NCI-H128 (cell line): ENCODE results near the gene EMC1.
A peak's percentile ranks its signal among the peaks of the same experiment; 100 is the strongest.
"Not testable (repeated sequence)": the region's sequence is repeated elsewhere in the genome, so short reads cannot be mapped to it uniquely, and the experiment has no call there.

Source experiments
- DNase-seq: peaks from one replicate; lab custom pipeline; 2025; ENCODE audit not compliant: unreplicated experiment; lab: John Stamatoyannopoulos, UW

EMC1 gene

DNA sequence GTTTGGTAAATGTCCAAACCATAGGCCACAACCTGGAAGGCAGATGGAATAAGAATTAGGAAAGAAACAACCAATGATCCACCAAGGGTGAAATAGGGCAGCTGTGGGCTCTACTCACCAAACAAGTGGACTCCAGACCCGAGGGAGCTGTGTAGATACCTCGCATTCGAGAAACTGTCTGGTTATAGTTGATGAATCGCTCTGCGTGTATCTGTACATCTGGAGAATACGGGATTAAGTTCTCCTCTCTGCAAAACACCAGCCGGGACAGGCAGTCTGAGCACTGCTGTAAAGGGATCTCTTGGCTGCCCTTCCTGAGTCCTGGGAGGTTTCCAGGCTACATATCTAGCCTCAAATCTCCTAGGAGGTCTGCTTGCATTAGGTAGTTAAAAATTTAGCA, 31.9 kb downstream of the EMC1 start:
- no peak for DNase-seq

DNA sequence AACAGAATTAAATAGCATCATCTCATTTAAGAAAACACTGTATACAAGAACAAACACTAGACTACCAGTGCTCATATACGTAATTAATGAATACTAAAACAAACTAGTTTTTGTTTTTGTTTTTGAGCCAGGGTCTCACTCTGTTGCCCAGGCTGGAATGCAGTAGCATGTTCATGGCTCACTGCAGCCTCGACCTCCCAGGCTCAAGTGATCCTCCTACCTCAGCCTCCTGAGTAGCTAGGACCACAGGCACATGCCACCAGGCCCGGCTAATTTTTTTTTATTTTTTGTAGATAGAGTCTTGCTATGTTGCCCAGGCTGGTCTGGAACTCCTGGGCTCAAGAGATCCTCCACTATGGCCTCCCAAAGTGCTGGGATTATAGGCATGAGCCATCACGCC, 34.7 kb downstream of the EMC1 start:
- not testable (repeated sequence) for DNase-seq

DNA sequence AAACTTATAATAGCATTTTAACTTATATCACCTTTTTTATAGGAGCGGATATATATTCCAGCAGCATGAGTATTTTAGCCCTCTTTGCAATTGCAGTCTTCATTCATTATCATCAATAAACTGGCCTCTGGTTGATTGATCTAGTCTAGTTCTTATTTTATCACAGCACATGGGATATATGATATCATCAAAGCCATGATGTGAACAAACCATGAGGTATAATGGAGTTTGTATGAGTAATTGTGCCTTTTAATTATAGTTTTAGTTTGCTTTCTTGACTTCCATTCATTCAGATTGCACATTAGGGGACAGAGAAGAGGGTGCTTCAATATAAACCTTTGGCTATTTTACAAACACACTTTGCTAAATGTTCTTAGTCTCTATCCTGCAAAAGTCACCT, 37.7 kb downstream of the EMC1 start:
- DNase-seq = no peak

DNA sequence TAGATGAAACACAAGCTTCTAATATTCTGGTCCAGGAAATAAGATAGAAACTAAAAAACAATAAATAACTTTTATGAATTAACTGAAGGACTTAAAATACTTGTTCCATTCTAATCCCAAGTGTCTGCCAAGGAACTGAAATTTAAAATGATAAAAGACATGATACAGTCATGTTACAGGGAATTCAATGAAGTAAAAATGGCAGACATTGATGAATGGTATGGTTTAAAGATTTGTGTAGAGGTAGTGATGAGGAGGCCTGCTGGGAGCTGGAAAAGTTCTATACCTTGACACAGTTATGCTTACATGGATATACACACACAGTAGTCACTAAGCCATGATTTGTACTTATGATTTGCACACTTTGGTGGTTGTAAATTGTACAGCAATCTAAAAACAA, 39.2 kb downstream of the EMC1 start:
- no peak for DNase-seq

DNA sequence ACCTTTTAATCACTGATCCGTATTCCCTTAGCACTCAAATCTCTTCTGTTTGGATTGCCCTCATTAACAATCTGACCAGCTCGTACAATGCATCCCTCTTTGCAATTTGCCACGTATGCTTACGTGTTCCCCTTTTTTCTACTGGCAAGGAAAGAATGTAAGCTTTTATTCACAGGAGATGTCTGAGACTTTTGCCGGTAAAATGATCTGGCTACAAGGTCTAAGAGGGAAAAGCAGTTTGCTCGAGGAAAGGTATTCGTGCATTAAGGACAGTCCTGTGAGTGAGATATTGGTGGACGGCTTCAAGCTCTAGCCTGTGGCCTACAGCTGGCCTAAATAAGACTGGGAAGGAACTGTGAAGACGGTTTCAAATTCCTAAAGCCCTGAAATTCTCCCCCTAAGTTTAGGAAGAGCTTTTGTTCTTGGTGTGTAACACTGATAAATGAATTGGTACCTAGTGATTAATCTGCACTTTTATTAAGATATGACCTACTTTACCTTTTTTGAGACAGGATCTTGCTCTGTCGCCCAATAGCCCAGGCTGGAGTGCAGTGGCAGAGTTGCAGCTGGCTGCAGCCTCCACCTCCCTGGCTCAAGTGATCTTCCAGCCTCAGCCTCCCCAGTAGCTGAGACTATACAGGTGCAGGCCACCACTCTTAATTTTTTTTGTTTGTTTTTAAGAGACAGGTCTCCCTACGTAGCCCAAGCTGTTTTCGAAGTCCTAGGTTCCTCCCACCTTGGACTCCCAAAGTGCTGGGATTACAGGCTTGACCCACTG, 40.4 kb downstream of the EMC1 start:
- DNase-seq = no peak

DNA sequence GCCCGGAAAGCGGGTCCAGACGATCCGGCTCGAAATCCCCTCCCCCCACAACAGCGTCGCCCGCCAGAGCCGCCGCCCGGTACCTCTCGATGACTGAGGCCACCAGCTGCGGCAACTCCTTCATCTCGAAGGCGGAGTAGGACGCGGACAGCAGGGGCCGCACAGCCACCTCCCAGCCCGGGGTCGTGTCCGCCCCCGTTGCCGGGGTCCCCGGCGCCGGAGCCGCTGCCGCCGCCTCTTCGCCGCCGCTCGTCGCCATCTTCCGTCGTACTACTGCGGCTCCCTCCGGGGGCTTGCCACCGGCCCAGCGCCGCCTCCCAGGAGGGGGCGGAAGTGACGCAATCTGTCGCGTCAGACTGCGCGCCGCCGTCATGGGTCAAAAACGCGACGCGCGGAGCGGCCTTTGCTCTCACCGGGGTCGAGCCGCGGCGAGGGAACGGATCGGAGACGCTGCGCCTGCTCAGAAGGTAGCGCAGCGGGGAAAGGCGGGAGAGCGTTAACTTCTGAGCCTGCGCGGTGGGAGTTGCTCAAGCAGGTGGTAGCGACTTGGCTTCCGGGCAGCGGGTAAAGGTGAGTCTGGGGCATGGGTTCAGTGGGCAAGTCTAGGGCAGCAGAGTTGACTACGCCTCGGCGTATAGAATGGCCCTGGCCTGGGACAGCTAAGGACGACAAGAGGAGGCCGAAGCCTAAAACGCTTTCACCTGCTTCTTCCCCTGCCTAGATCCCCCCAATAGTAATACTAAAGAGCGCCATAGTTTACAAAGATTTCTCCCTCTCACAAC, 41.1 kb downstream of the EMC1 start, which contains the start of gene UBR4:
UBR4 (minus strand) TSS at position 277 of the 782 bp plus-strand sequence; CDS start at position 259, 18 bp downstream.
- DNase-seq = peak; percentile 97

DNA sequence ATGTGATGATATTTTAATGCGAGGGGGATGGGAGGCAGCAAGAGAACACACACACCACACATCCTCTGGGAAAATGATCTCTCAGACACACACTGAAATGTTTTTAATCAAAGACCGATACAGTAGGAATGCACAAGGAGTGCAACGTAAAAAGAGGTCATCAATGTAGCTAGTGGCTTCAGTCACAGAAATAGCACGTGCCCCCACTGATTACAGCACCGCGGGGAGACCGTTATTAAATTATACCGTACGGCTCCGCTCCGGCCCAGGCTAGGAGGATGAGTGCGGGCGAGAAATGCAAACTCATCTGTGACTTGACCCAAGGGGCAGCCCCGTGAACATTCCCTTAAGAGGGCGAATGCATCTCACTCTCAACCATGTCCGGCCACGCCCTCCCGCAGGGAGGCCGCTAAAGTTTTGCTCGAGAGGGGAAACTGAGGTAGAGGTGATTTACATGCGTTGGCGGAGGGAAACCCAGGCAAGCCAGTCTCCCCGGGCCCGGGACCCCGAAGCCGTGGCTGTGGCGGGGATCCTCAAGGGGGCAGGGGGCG, 41.8 kb downstream of the EMC1 start:
- no peak for DNase-seq

DNA sequence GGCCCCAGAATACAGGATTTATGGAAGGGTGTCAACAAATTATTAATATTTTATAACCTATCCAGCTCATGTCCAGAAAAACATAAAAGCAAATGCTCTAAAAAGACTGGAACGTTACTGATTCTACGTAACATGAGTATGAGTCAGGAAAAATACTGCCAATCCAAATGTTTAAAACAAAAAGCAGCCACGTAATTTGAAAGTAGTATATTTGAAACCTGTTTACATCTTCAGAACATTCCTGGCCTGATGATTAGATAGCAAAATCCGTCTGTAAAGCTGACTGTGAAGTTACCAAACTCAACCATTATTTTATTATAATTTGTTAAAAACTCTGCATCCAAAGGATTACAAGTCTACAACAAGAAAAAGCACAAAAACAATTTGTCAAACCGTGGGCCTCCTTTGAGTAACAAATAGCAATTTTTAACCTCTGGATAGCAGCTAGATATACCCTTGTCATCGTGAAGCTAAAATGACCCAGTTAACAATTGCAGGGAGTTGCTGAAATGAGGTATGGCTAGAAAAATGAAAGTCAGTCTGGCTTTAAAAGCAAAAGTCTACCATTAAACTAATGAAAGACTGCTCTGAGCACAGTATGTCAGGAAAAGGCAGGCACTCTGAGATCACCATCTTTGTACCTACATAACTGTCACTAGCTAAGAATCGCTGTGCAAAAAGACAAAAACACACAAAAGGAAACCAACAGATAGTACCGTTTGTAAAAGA, 42.5 kb downstream of the EMC1 start:
- no peak for DNase-seq

DNA sequence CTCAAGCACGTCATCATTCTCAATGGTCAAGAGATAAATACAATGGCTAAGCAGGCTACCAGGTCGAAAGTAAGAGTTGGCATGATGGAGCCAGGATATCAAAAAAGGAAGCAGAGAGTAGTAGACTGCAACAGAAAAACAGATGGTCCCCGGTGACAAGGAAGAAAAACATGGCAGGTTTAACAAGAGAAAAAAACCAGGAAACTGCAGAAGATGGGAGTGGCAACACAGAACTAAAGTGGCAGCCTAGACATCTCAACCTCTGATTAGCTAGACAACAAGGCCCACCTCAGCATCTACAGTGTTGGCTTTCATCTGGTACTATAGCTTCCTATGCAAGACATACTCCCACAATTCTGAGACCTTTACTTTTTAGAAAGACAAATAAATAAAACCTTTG, 44.4 kb downstream of the EMC1 start:
- DNase-seq = no peak

DNA sequence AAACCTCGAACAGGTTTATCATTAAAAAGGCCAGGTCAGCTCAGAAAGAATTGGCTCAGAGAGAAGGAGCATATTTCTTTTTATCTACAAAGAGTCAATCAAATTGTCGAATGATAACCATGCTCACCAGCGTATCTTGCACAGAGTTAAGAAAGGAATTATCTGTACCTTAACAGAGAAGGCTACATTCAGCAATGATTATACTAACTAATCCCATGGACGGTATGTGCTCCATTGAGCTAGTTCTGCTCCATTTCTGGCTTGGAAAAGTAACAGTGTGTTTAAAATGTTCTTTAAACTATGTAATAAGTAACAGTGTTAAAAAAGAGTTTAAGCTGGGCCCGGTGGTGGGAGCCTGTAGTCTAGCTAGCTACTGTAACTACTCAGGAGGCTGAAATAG, 45.5 kb downstream of the EMC1 start:
- DNase-seq = no peak

DNA sequence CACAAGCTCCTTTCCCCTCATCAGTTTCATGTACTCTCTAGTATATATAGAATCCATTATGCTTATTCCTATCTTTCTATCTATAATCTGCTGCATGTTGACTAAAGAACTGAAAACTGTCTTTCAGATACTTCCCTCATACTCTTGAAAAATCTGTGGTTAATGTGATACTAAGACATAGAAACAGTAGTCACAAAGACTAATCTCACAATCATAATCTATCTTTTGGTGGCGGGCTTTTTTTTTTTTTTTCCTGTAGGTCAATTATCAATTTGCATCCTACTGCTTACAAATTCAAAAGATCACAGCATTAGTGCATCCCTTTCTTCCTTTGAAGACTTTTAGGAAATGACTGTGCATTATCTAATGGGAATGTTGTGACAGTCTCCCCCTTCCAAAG, 45.9 kb downstream of the EMC1 start:
- no peak for DNase-seq

DNA sequence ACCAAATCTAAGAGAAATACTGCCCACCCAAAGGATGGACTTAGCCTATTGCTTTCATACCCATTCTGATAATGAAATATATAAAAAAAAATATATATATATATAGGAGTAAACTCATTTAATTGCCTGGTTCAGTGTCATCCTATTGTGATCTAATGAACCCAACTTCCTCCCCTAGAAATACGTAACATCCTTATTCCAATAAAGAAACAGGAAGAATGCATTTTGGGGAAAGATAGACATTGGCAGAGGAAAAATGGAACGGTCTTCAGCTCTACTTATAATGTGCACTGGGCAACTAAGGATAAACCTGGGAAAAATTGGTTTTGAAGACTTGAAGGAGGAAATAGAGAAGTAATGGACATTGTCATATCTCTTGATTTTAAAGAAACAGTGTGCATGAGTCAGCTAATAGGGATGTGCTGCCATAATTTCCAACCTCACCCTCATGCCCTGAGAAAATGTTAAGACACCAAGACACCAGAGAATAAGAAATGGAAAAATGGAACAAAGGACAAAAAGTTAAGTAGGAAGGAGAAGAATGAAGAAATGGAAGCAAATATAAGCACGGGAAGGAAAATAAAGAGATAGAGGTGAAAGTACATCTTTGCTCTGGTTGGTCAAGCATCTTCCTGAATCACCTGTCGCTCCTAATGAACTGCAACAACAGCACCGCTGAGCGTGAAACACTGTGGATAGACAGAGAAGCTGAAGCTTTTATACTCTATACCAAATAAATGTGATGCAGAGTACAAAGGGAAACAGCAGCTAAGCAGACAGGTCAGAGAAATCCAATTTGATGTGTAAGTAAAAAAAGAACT, 46.7 kb downstream of the EMC1 start:
- no peak for DNase-seq

DNA sequence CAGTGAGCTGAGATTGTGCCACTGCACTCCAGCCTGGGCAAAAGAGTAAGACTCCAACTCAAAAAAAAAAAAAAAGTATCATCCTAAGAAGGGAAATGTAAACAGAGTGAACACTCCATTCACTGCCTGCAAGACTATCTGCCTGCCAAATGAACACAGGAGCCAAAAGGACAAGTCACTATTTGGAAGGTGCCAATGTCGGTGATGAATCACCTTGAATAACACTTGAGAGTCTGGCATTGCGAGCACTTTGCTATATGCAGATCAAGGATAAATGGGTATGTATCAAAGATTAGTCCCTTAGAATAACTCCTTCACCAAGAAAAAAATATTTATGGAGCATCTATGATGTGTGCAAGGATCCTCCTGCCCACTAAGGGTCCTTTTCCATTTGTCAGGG, 47.9 kb downstream of the EMC1 start:
- no peak for DNase-seq

DNA sequence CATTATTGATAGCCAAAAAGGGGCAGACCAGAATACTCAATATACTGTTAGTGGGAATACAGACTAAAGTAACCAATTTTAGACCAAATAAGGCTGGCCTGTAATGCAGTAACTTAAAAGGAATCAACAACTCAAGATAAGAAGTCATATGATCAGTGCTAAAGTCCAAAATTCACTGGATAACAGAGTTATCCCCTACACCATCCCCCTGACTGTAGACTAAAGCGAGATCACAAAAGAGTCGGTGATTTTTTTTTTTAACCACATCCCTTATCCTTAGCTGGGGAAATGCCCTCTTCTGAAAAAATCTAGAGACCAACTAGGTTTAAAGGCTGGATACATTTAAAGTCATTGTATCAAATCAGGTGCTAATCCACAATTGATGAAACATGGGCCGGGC, 48.9 kb downstream of the EMC1 start:
- no peak for DNase-seq

DNA sequence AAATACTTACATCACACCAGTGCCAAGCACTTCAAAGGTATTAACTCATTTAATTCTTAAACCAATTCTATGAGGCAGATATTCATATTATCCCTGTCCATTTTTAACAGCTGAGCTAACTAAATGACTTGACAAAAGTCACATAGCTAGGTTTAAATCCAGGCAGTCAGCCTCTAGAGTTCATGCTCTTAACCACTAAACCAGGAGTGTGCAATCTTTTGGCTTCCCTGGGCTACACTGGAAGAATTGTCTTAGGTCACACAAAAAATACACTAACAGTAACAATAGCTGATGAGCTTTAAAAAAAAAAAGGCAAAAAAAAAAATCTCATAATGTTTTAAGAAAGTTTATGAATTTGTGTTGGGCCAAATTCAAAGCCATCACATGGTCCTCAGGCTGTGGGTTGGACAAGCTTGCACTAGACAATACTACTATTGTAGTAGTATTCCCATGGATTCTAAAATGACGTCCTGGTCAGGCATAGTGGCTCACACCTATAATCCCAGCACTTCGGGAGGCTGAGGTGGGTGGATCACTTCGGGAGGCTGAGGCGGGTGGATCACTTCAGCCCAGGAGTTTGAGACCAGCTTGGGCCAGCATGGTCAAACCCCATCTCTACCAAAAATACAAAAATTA, 51.2 kb downstream of the EMC1 start:
- DNase-seq = no peak

DNA sequence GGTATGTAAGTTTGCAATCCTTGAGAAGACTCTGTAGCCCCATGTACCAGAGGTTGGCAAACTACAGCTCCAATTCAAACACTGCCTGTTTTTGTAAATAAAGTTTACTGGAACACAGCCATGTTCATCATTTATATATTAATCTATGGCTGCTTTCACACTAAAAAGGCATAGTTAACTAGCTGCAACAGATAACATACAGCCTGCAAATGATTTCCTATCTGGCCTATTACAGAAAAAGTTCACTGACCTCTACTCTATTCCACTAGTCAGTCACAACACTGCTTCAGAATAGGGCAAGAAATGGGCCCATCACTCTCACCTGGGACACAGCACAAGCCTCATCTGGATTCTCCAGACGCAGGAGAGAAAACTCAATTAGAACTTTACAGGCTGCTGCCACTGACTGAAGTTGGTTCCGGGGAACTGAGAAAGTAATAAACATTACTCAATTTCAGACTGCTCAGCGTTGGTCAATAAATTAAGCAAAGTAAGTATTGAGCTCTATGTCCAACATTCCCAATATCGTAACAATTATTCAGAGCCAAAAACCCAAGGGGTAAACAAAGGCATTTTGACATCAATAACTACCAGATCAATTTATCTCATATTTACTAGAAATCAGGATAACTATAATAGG, 51.9 kb downstream of the EMC1 start:
- DNase-seq = no peak

DNA sequence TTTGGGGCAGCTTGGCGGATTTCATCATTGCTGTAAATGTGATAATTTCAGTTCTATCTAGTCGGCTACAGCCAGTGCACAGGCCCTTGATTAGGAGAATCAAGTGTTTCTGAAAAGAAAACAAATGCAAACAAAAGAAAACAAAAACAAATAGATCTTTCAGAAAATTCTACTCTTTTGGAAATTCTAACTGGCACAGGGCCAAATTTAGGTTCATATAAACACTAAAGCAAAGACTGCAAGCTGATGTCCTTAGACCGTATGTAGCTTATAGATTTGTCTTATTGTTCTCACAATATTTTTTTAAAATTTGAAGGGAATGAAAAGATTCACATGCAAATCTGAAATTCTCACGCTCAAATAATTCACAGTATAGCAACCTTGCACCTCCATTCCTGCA, 52.5 kb downstream of the EMC1 start:
- DNase-seq = no peak

DNA sequence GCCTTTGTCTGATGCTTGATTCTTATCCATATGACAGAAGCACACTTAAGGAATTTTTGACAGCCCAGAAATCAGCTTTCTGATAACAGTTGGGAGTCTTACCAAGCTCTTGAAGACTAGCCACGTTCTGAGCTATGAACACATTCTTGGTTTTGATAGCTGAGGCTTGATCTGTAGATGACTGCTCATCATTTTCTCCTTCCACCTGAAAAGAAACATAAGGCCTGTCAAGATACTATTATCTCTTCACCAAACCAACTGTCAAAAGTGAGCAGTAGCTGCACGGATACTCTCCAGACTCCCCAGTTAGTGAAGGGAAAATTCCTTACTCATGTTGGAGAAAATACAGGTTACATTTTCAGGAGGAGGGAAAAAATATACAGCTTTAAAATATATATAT, 53.5 kb downstream of the EMC1 start:
- no peak for DNase-seq

DNA sequence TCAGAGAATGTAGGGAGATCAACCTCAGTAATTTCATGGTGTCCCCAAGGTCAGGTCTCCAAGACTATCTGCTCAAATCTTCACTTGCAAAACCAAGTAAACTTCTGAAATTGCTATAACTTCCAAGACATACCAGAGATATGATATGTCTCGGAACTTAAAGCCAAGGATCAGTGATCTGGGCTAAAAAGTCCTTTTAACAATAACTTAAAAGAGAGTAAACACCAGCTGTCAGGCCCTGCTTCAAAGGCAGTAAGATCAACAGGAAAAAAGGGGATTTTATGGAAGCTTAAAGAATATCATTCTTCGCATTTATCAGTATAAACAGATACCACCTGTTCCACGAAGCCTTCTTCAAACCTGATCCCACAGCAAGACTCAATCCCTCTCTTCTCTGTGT, 55.0 kb downstream of the EMC1 start:
- DNase-seq = no peak

DNA sequence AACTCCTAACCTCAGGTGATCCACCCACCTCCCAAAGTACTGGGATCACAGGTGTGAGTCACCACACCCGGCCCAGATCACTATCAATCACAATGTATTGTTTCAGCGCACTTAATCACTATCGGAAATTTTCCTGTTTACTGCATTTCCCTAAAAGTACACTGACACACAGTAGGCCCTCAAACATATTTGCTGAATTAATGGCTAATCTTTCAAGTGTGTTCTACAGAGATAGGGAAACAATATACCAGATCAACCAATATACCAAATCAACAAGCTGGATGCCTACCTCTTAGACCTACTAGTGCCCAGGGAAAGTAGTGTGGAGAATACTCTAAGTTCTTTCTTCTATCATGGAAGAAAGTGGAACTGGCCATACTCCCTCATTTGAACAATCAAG, 58.3 kb downstream of the EMC1 start:
- no peak for DNase-seq
